GM23248 (cell line): ENCODE data around the gene TSTD2.

ENCODE experiments used
- EZH2 ChIP-seq: fragments of 200-600 bp; sonication (generic); IDR thresholded peaks from 2 replicates; pipeline ENCODE4 v1.6.1; 2018; ENCODE audit warnings: antibody characterized with exemption, mild to moderate bottlenecking; ENCODE audit not compliant: insufficient read depth, poor library complexity, severe bottlenecking
- EZH2phosphoT487 ChIP-seq: fragments of 200-600 bp; sonication (generic); IDR thresholded peaks from 2 replicates; pipeline ENCODE4 v1.6.1; 2018; ENCODE audit warnings: antibody characterized with exemption, moderate library complexity, mild to moderate bottlenecking, low read depth; ENCODE audit not compliant: insufficient read depth

GRCh38 chr9:97633859-97634490 lies 807 bp upstream of the TSTD2 start:
- no peak for TF ChIP-seq EZH2phosphoT487
- no peak for TF ChIP-seq EZH2
